Muscle layer of duodenum (tissue), 2 donors: ENCODE results near the gene PTPRR.
"Not testable (repeated sequence)": the region's sequence is repeated elsewhere in the genome, so short reads cannot be mapped to it uniquely, and the experiment has no call there.

Experiments used
- H3K27ac ChIP-seq: one replicate; pipeline ENCODE4 v1.7.0; 2013; ENCODE audit warnings: mild to moderate bottlenecking, low read length
- H3K27me3 ChIP-seq: one replicate; pipeline ENCODE4 v1.7.0; 2013; ENCODE audit warnings: low read depth, mild to moderate bottlenecking, control low read depth, low read length
- H3K36me3 ChIP-seq, 2 donors: one replicate each; pipeline ENCODE4 v1.7.0; 2013; ENCODE audit warnings: low read length in 2 of 2, control low read depth in 1 of 2, mild to moderate bottlenecking in 1 of 2; ENCODE audit not compliant: insufficient read depth in 2 of 2, control insufficient read depth in 1 of 2
- H3K4me1 ChIP-seq, 2 donors: one replicate each; pipeline ENCODE4 v1.7.0; 2013; ENCODE audit warnings: low read length in 2 of 2, mild to moderate bottlenecking in 2 of 2, control low read depth in 1 of 2, moderate library complexity in 1 of 2; ENCODE audit not compliant: insufficient read depth in 2 of 2, control insufficient read depth in 1 of 2
- H3K4me3 ChIP-seq, 2 donors: one replicate each; pipeline ENCODE4 v1.7.0; 2013; ENCODE audit warnings: low read length in 2 of 2, low read depth in 1 of 2, mild to moderate bottlenecking in 1 of 2
- H3K9me3 ChIP-seq, 2 donors: one replicate each; pipeline ENCODE4 v1.7.0; 2013; ENCODE audit warnings: low read length in 2 of 2, control low read depth in 1 of 2, mild to moderate bottlenecking in 1 of 2; ENCODE audit not compliant: control insufficient read depth in 1 of 2
- donor health status: healthy.

The PTPRR gene

GRCh38 chr12:70822412-70822811 lies 98.1 kb downstream of the PTPRR start:
- H3K4me3 ChIP-seq: no peak overlapping the region
- H3K36me3 ChIP-seq: no peaks in the 10 kb centered on the region
- no peaks in the 10 kb centered on the region for H3K27me3 ChIP-seq
- no peak overlapping the region for H3K27ac ChIP-seq
- H3K9me3 ChIP-seq: no peaks in the 10 kb centered on the region
- no peaks in the 10 kb centered on the region for H3K4me1 ChIP-seq

- no peaks in the 10 kb centered on the region for H3K4me1 ChIP-seq
- no peaks in the 10 kb centered on the region for H3K36me3 ChIP-seq
- H3K27me3 ChIP-seq: no peaks in the 10 kb centered on the region
- H3K4me3 ChIP-seq: no peak overlapping the region
- no peaks in the 10 kb centered on the region for H3K9me3 ChIP-seq
- H3K27ac ChIP-seq: no peak overlapping the region
These were observed 104.6 kb downstream of the PTPRR start for GRCh38 chr12:70815971-70816391.

GRCh38 chr12:70815056-70815455 lies 105.5 kb downstream of the PTPRR start:
- H3K27me3 ChIP-seq: no peaks in the 10 kb centered on the region
- no peak overlapping the region for H3K4me3 ChIP-seq
- no peaks in the 10 kb centered on the region for H3K9me3 ChIP-seq
- H3K36me3 ChIP-seq: no peaks in the 10 kb centered on the region
- no peak overlapping the region for H3K27ac ChIP-seq
- no peaks in the 10 kb centered on the region for H3K4me1 ChIP-seq

GRCh38 chr12:70813559-70813958 lies 107.0 kb downstream of the PTPRR start:
- Histone ChIP-seq H3K9me3 (no peaks in the 10 kb centered on the region), H3K36me3 (no peaks in the 10 kb centered on the region), H3K4me1 (no peaks in the 10 kb centered on the region), H3K27ac (no peak overlapping the region), H3K27me3 (no peaks in the 10 kb centered on the region), H3K4me3 (no peak overlapping the region)

GRCh38 chr12:70812136-70812535 lies 108.4 kb downstream of the PTPRR start:
- H3K4me3 ChIP-seq: no peak overlapping the region
- no peaks in the 10 kb centered on the region for H3K36me3 ChIP-seq
- H3K9me3 ChIP-seq: no peaks in the 10 kb centered on the region
- H3K4me1 ChIP-seq: no peaks in the 10 kb centered on the region
- no peaks in the 10 kb centered on the region for H3K27me3 ChIP-seq
- H3K27ac ChIP-seq: no peak overlapping the region

- Histone ChIP-seq H3K9me3 (no peaks in the 10 kb centered on the region), H3K36me3 (no peaks in the 10 kb centered on the region), H3K4me1 (no peaks in the 10 kb centered on the region), H3K27me3 (no peaks in the 10 kb centered on the region), H3K27ac (no peak overlapping the region), H3K4me3 (no peak overlapping the region)
These were observed 110.7 kb downstream of the PTPRR start for GRCh38 chr12:70809887-70810286.

GRCh38 chr12:70807993-70808392 lies 112.5 kb downstream of the PTPRR start:
- not testable (repeated sequence) for H3K4me1 ChIP-seq, H3K9me3 ChIP-seq, H3K36me3 ChIP-seq, H3K27ac ChIP-seq, H3K4me3 ChIP-seq, H3K27me3 ChIP-seq

GRCh38 chr12:70806827-70807226 lies 113.7 kb downstream of the PTPRR start:
- Histone ChIP-seq H3K9me3 (no peaks in the 10 kb centered on the region), H3K36me3 (no peaks in the 10 kb centered on the region), H3K27me3 (no peaks in the 10 kb centered on the region), H3K4me3 (no peak overlapping the region), H3K27ac (no peak overlapping the region), H3K4me1 (no peaks in the 10 kb centered on the region)

- Histone ChIP-seq H3K27ac (no peak overlapping the region), H3K27me3 (no peaks in the 10 kb centered on the region), H3K36me3 (no peaks in the 10 kb centered on the region), H3K4me3 (no peak overlapping the region), H3K4me1 (no peaks in the 10 kb centered on the region), H3K9me3 (no peaks in the 10 kb centered on the region)
These were observed 114.5 kb downstream of the PTPRR start for GRCh38 chr12:70806043-70806442.

GRCh38 chr12:70798016-70798783 lies 122.3 kb downstream of the PTPRR start:
- no peaks in the 10 kb centered on the region for H3K36me3 ChIP-seq
- H3K9me3 ChIP-seq: no peaks in the 10 kb centered on the region
- no peaks in the 10 kb centered on the region for H3K27me3 ChIP-seq
- no peak overlapping the region for H3K4me3 ChIP-seq
- H3K4me1 ChIP-seq: no peaks in the 10 kb centered on the region
- H3K27ac ChIP-seq: no peak overlapping the region

GRCh38 chr12:70796989-70797388 lies 123.5 kb downstream of the PTPRR start:
- Histone ChIP-seq H3K27ac (no peak overlapping the region), H3K27me3 (no peaks in the 10 kb centered on the region), H3K36me3 (no peaks in the 10 kb centered on the region), H3K9me3 (no peaks in the 10 kb centered on the region), H3K4me3 (no peak overlapping the region), H3K4me1 (no peaks in the 10 kb centered on the region)

GRCh38 chr12:70795608-70796007 lies 124.9 kb downstream of the PTPRR start:
- Histone ChIP-seq H3K27me3 (no peaks in the 10 kb centered on the region), H3K36me3 (no peaks in the 10 kb centered on the region), H3K4me1 (no peaks in the 10 kb centered on the region), H3K4me3 (no peak overlapping the region), H3K9me3 (no peaks in the 10 kb centered on the region), H3K27ac (no peak overlapping the region)
